Upper lobe of left lung (tissue), 6 donors: ENCODE results near the gene IGFBP3. TPM values are rescaled to one million over a fixed set of nuclear protein-coding genes. Genes with fewer than 3 reads are reported as not detected.

ENCODE experiments used
- ATAC-seq, 2 donors: fragments of 200-7000 bp; cut with Tn5 transposase; one replicate each; pipeline ENCODE4 v1.9.1; 2022; ENCODE audit warnings: mild to moderate bottlenecking in 2 of 2, moderate library complexity in 2 of 2; ENCODE audit not compliant: low FRiP score in 2 of 2
- DNase-seq, 2 donors: peaks; one replicate each; pipeline ENCODE4 v3.0.0-alpha.2; 2019 to 2020
- H3K27ac ChIP-seq, 4 donors: fragments of 200-600 bp; sonication (generic); one replicate each; pipeline ENCODE4 v1.5.1; 2016 to 2019
- H3K27me3 ChIP-seq, 4 donors: fragments of 200-600 bp; sonication (generic); one replicate each; pipeline ENCODE4 v1.5.1; 2017 to 2019
- H3K36me3 ChIP-seq, 4 donors: fragments of 200-600 bp; sonication (generic); one replicate each; pipeline ENCODE4 v1.5.1; 2016 to 2019
- H3K4me1 ChIP-seq, 4 donors: fragments of 200-600 bp; sonication (generic); one replicate each; pipeline ENCODE4 v1.5.1; 2018 to 2019
- H3K4me3 ChIP-seq, 4 donors: fragments of 200-600 bp; sonication (generic); one replicate each; pipeline ENCODE4 v1.5.1; 2017 to 2019; ENCODE audit warnings: mild to moderate bottlenecking in 2 of 4, moderate library complexity in 1 of 4
- H3K9me3 ChIP-seq, 4 donors: fragments of 200-600 bp; sonication (generic); one replicate each; pipeline ENCODE4 v1.5.1; 2018 to 2019
- POLR2AphosphoS5 ChIP-seq, 2 donors: sonication (generic); formaldehyde crosslinking; IDR thresholded peaks; one replicate each; pipeline ENCODE4 v1.5.1; 2017; ENCODE audit warnings: antibody characterized with exemption in 2 of 2
- WGBS, 2 donors: methylation state at CpG; one replicate each; pipeline ENCODE4 v1.1.5; 2017 to 2018; 5-methylcytosine and 5-hydroxymethylcytosine counted together
- total RNA-seq, 6 donors: library from RNA; depleted of rRNA in 4 of 6; stranded (reverse); fragments of >200 nt in 4 of 6; gene quantifications; one replicate each; pipeline versions ENCODE4 v1.1.0 to v1.2.1, GENCODE V29; 2016 to 2021
- TF ChIP-seq, protein P1 (sequence below), 6 experiments: fragments of 450-650 bp in 4 of 6; fragments of 200-600 bp in 2 of 6; sonication (generic) in 2 of 6; IDR thresholded peaks; one replicate each; pipeline ENCODE4 v1.5.1; 2016 to 2019; ENCODE audit warnings: antibody characterized with exemption in 6 of 6
- donor health status: DM: no; HTN: no; CAD: no; lungs with moderate emphysema.
- donor health status: DM: no; HTN: yes; CAD: no; lungs with severe emphysema.

IGFBP3 gene
- total RNA-seq, 6 donors from 2014 or later, result 21.5 to 107 (median 40.1) TPM

DNA sequence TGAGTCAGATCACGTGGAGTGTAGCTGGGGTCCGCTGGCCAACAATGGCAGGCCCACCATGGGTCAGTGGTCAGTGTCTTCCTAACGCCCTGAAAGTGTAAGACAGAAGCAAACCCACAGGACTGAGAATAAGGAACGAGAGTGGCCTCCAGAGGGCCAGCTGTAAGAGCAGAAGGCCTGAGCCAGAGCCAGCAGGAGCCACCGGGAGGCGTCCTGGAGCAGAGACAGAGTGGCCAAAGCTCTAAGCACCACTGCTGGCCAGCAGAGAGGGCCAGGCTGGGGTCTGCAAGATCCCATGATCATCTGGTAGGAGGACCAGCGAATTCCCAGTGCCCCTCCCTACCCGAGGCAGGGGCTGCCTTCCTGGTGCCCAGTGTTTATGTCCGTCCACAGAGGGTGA lies 57.4 kb downstream of the IGFBP3 start:
- TF ChIP-seq, protein P1, sequence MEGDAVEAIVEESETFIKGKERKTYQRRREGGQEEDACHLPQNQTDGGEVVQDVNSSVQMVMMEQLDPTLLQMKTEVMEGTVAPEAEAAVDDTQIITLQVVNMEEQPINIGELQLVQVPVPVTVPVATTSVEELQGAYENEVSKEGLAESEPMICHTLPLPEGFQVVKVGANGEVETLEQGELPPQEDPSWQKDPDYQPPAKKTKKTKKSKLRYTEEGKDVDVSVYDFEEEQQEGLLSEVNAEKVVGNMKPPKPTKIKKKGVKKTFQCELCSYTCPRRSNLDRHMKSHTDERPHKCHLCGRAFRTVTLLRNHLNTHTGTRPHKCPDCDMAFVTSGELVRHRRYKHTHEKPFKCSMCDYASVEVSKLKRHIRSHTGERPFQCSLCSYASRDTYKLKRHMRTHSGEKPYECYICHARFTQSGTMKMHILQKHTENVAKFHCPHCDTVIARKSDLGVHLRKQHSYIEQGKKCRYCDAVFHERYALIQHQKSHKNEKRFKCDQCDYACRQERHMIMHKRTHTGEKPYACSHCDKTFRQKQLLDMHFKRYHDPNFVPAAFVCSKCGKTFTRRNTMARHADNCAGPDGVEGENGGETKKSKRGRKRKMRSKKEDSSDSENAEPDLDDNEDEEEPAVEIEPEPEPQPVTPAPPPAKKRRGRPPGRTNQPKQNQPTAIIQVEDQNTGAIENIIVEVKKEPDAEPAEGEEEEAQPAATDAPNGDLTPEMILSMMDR (IDR thresholded peaks at IDR 0.05), result no peak
- no peak for TF ChIP-seq POLR2AphosphoS5 (IDR thresholded peaks at IDR 0.05)
- 69 to 83% methylated on average over 6 to 8 of the region's 9 CpGs for WGBS, 2 donors
- peaks cover 0 to 9% (median 0%) of the 10 kb centered on the region in 4 donors for H3K4me1 ChIP-seq
- no peak overlapping the region for H3K27ac ChIP-seq
- DNase-seq (no peak), ATAC-seq (no peak)
- H3K4me3 ChIP-seq, result no peak overlapping the region
- no peaks in the 10 kb centered on the region for H3K9me3 ChIP-seq
- H3K27me3 ChIP-seq, result no peaks in the 10 kb centered on the region
- no peaks in the 10 kb centered on the region for H3K36me3 ChIP-seq

Other genes starting within 250 kb of the IGFBP3 start
- not detected for gene CCDC201, start 48.2 kb downstream of the IGFBP3 start, total RNA-seq
- under 1 TPM in 2 of 6 donors, not detected in 4; 0.17 to 0.23 TPM for gene IGFBP1, start 32.8 kb downstream of the IGFBP3 start, total RNA-seq